Neural cell (in vitro differentiated cells): ENCODE measurements around the gene CBR3. TPM values are rescaled to one million over a fixed set of nuclear protein-coding genes. Genes with fewer than 3 reads are reported as not detected.

Experiments
- H2AFZ ChIP-seq: fragments of 200-600, 300-800 bp; sonication (generic), shearing (Covaris generic); 2 replicates; pipeline ENCODE4 v1.6.0; 2014; ENCODE audit warnings: low read depth, mild to moderate bottlenecking, antibody characterized with exemption, low read length, moderate library complexity
- H3F3A ChIP-seq: fragments of 200-600 bp; shearing (Covaris generic); 2 replicates; pipeline ENCODE4 v1.6.1; 2016; ENCODE audit warnings: mild to moderate bottlenecking, moderate library complexity, mixed read lengths, antibody characterized with exemption, low read length; ENCODE audit not compliant: insufficient read depth, poor library complexity, severe bottlenecking
- H3K27ac ChIP-seq: fragments of 200-600, 300-800 bp; sonication (generic), shearing (Covaris generic); 2 replicates; pipeline ENCODE4 v1.5.1; 2014; ENCODE audit warnings: mild to moderate bottlenecking, low read length, moderate library complexity
- H3K27me3 ChIP-seq: fragments of 300-800, 200-600 bp; sonication (generic), shearing (Covaris generic); 2 replicates; pipeline ENCODE4 v1.6.0; 2014; ENCODE audit warnings: mild to moderate bottlenecking, low read depth, low read length, moderate library complexity; ENCODE audit not compliant: insufficient read depth
- H3K36me3 ChIP-seq: fragments of 300-800, 200-600 bp; sonication (generic), shearing (Covaris generic); 2 replicates; pipeline ENCODE4 v1.5.1; 2014; ENCODE audit warnings: mild to moderate bottlenecking, antibody characterized with exemption, low read length, moderate library complexity; ENCODE audit not compliant: insufficient read depth
- H3K4me2 ChIP-seq: fragments of 300-800, 200-600 bp; sonication (generic), shearing (Covaris generic); 2 replicates; pipeline ENCODE4 v1.6.0; 2014; ENCODE audit warnings: mild to moderate bottlenecking, low read length
- H3K4me3 ChIP-seq: fragments of 300-800, 200-600 bp; sonication (generic), shearing (Covaris generic); 2 replicates; pipeline ENCODE4 v1.5.1; 2014; ENCODE audit warnings: mild to moderate bottlenecking, low read length, moderate library complexity
- H3K79me2 ChIP-seq: fragments of 200-600 bp; shearing (Covaris generic); replicated peaks from 2 replicates; pipeline ENCODE4 v1.6.0; 2014; ENCODE audit warnings: mild to moderate bottlenecking, low read length, moderate library complexity; ENCODE audit not compliant: insufficient read depth
- H3K9ac ChIP-seq: fragments of 300-800, 200-600 bp; sonication (generic), shearing (Covaris generic); 2 replicates; pipeline ENCODE4 v1.6.1; 2016; ENCODE audit warnings: mild to moderate bottlenecking, low read length, mixed read lengths
- H3K9me2 ChIP-seq: fragments of 200-600 bp; shearing (Covaris generic); 2 replicates; pipeline ENCODE4 v1.6.1; 2016; ENCODE audit warnings: mild to moderate bottlenecking, low read length, mixed read lengths; ENCODE audit not compliant: insufficient read depth
- H3K9me3 ChIP-seq: fragments of 200-600, 300-800 bp; sonication (generic), shearing (Covaris generic); 2 replicates; pipeline ENCODE4 v1.6.1; 2016; ENCODE audit warnings: mild to moderate bottlenecking, mixed run types, low read length, moderate library complexity, mixed read lengths
- H4K20me1 ChIP-seq: fragments of 200-600 bp; shearing (Covaris generic); 2 replicates; pipeline ENCODE4 v1.6.1; 2016; ENCODE audit warnings: mild to moderate bottlenecking, mixed run types; ENCODE audit not compliant: insufficient read depth
- EP300 ChIP-seq: fragments of 450-650 bp; conservative IDR thresholded peaks from 2 replicates; pipeline ENCODE4 v1.6.1; 2014; ENCODE audit warnings: antibody characterized with exemption, mild to moderate bottlenecking, moderate library complexity; ENCODE audit not compliant: poor library complexity, severe bottlenecking
- EZH2 ChIP-seq: fragments of 200-600, 300-800 bp; shearing (Covaris generic), sonication (generic); IDR thresholded peaks from 2 replicates; pipeline ENCODE4 v1.6.1; 2014; ENCODE audit warnings: antibody characterized with exemption, low read length, borderline replicate concordance, mild to moderate bottlenecking; ENCODE audit not compliant: insufficient read depth, poor library complexity, severe bottlenecking
- MXI1 ChIP-seq: fragments of 450-650 bp; conservative IDR thresholded peaks from 2 replicates; pipeline ENCODE4 v1.6.1; 2014; ENCODE audit warnings: antibody characterized with exemption, mild to moderate bottlenecking; ENCODE audit not compliant: poor library complexity, severe bottlenecking
- POLR2AphosphoS5 ChIP-seq: IDR thresholded peaks from 2 replicates; pipeline ENCODE4 v1.6.1; 2012
- RAD21 ChIP-seq: fragments of 450-650 bp; conservative IDR thresholded peaks from 2 replicates; pipeline ENCODE4 v1.6.1; 2014; ENCODE audit warnings: antibody characterized with exemption, mild to moderate bottlenecking, moderate library complexity
- REST ChIP-seq: IDR thresholded peaks from 2 replicates; pipeline ENCODE4 v1.6.1; 2012; ENCODE audit warnings: borderline replicate concordance
- SMC3 ChIP-seq: fragments of 450-650 bp; conservative IDR thresholded peaks from 2 replicates; pipeline ENCODE4 v1.6.1; 2014; ENCODE audit warnings: antibody characterized with exemption, mild to moderate bottlenecking, moderate library complexity; ENCODE audit not compliant: poor library complexity
- TAF1 ChIP-seq: IDR thresholded peaks from 2 replicates; pipeline ENCODE4 v1.6.1; 2012; ENCODE audit warnings: low read depth
- polyA plus RNA-seq: library from polyadenylated mRNA; depleted of rRNA; stranded (reverse); fragments of >200 nt; gene quantifications from 2 replicates; pipeline ENCODE4 v1.2.3, GENCODE V29; 2014
- TF ChIP-seq, protein P1 (sequence below): fragments of 450-650 bp; IDR thresholded peaks from 2 replicates; pipeline ENCODE4 v1.5.1; 2014; ENCODE audit warnings: antibody characterized with exemption, mild to moderate bottlenecking, moderate library complexity; ENCODE audit not compliant: poor library complexity, severe bottlenecking

Gene CBR3
- polyA plus RNA-seq, 1 donor from 2014 or later, result not detected

- H3K9me2 ChIP-seq, result no peaks in the 10 kb centered on the region
- H3F3A ChIP-seq, result no peaks in the 10 kb centered on the region
- H3K27ac ChIP-seq, result no peak overlapping the region
- H3K27me3 ChIP-seq, result peaks cover 11% of the 10 kb centered on the region
- H3K79me2 ChIP-seq, result peaks cover 19% of the 10 kb centered on the region
- TF ChIP-seq TAF1, result peak; percentile 31
- TF ChIP-seq, protein P1, sequence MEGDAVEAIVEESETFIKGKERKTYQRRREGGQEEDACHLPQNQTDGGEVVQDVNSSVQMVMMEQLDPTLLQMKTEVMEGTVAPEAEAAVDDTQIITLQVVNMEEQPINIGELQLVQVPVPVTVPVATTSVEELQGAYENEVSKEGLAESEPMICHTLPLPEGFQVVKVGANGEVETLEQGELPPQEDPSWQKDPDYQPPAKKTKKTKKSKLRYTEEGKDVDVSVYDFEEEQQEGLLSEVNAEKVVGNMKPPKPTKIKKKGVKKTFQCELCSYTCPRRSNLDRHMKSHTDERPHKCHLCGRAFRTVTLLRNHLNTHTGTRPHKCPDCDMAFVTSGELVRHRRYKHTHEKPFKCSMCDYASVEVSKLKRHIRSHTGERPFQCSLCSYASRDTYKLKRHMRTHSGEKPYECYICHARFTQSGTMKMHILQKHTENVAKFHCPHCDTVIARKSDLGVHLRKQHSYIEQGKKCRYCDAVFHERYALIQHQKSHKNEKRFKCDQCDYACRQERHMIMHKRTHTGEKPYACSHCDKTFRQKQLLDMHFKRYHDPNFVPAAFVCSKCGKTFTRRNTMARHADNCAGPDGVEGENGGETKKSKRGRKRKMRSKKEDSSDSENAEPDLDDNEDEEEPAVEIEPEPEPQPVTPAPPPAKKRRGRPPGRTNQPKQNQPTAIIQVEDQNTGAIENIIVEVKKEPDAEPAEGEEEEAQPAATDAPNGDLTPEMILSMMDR, result no peak
- TF ChIP-seq MXI1, result peak; percentile 28
- TF ChIP-seq SMC3, result peak; percentile 18
- TF ChIP-seq POLR2AphosphoS5, result peak; percentile 73
- H2AFZ ChIP-seq, result peak overlapping the region; percentile 18
- H3K36me3 ChIP-seq, result no peaks in the 10 kb centered on the region
- H4K20me1 ChIP-seq, result no peaks in the 10 kb centered on the region
- peak overlapping the region; percentile 95 for H3K4me3 ChIP-seq
- peak overlapping the region; percentile 61 for H3K4me2 ChIP-seq
- H3K9me3 ChIP-seq, result no peaks in the 10 kb centered on the region
- H3K9ac ChIP-seq, result peak overlapping the region; percentile 57
Observed at GRCh38 chr21:36155603-36156338, 20.9 kb downstream of the CBR3 start.

DNA sequence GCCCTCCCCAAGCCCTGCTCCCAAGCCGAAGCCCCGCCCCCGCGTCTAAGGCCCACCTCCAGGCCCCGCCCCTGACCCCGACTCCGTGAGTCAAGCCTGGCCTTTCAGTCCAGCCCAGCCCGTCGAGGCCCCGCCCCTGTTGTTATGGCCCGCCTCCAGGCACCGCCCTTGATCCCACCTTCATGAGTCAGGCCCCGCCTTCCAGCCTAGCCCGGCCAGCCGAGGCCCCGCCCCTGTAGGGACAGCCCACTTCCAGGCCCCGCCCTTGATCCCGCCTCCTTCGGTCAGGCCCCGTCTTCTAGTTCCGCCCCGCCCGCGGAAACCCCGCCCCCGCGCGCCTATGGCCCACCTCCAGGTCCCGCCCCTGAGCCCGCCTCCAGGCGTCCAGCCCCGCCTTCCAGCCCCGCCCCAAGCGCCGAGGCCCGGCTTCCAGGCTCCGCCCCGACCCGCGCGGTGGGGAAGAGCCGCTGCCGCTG lies 21.5 kb downstream of the CBR3 start:
- Histone ChIP-seq H3K9me2 (no peaks in the 10 kb centered on the region), H3K4me3 (peak overlapping the region; percentile 95), H4K20me1 (no peaks in the 10 kb centered on the region), H2AFZ (peak overlapping the region; percentile 65), H3K4me2 (no peak overlapping the region), H3K79me2 (peaks cover 21% of the 10 kb centered on the region), H3K36me3 (no peaks in the 10 kb centered on the region), H3F3A (no peaks in the 10 kb centered on the region), H3K9me3 (no peaks in the 10 kb centered on the region), H3K27me3 (peaks cover 11% of the 10 kb centered on the region), H3K27ac (peak overlapping the region; percentile 58), H3K9ac (peak overlapping the region; percentile 87)
- TF ChIP-seq POLR2AphosphoS5 (peak; percentile 7), RAD21 (no peak), EP300 (no peak), SMC3 (no peak), MXI1 (no peak), TAF1 (no peak), EZH2 (no peak)

GRCh38 chr21:36156815-36157670 lies 22.2 kb downstream of the CBR3 start, which contains the start of gene DOP1B:
TSS of gene DOP1B (plus strand) at chr21:36156824. CDS start at chr21:36164734, 7,910 bp downstream.
- H2AFZ ChIP-seq, result peak within 1 kb of the TSS; percentile 65
- peak within 1 kb of the TSS; percentile 97 for H3K4me2 ChIP-seq
- H3K9me2 ChIP-seq, result no peaks in the 10 kb centered on the region
- H3K4me3 ChIP-seq, result peak within 1 kb of the TSS; percentile 95
- H3K36me3 ChIP-seq, result no peaks in the 10 kb centered on the region
- H4K20me1 ChIP-seq, result no peaks in the 10 kb centered on the region
- H3K27me3 ChIP-seq, result peaks cover 11% of the 10 kb centered on the region
- H3K9ac ChIP-seq, result peak within 1 kb of the TSS; percentile 87
- H3F3A ChIP-seq, result no peaks in the 10 kb centered on the region
- TF ChIP-seq REST (peak; percentile 52), TAF1 (no peak), MXI1 (peak; percentile 81), EZH2 (no peak), SMC3 (peak; percentile 18), POLR2AphosphoS5 (peak; percentile 83)
- H3K27ac ChIP-seq, result peak within 1 kb of the TSS; percentile 58
- H3K9me3 ChIP-seq, result no peaks in the 10 kb centered on the region
- peaks cover 27% of the 10 kb centered on the region for H3K79me2 ChIP-seq
